NK-92 (cell line): ENCODE measurements around the gene ADNP.
"Not testable (repeated sequence)": the region's sequence is repeated elsewhere in the genome, so short reads cannot be mapped to it uniquely, and the experiment has no call there.

Source experiments
- DNase-seq: peaks from one replicate; lab custom pipeline; 2025; ENCODE audit not compliant: unreplicated experiment; lab: John Stamatoyannopoulos, UW

ADNP gene

GRCh38 chr20:50931306-50932015 is at the start of gene ADNP:
Gene ADNP (minus strand): TSS chr20:50931437. CDS start chr20:50903996, 27,441 bp downstream.
- peak; percentile 44 for DNase-seq

- no peak for DNase-seq
Observed at GRCh38 chr20:50980071-50980681, 48.9 kb upstream of the ADNP start.

- DNase-seq = not testable (repeated sequence)
Observed at GRCh38 chr20:50978533-50978932, 47.3 kb upstream of the ADNP start.

GRCh38 chr20:50977066-50978021 is 46.1 kb upstream of the ADNP start:
- no peak for DNase-seq

- DNase-seq = no peak
Observed at GRCh38 chr20:50975701-50976330, 44.6 kb upstream of the ADNP start.

- DNase-seq = no peak
Observed at GRCh38 chr20:50969912-50970311, 38.7 kb upstream of the ADNP start.

GRCh38 chr20:50969435-50969834 is 38.2 kb upstream of the ADNP start:
- no peak for DNase-seq

- no peak for DNase-seq
Observed at GRCh38 chr20:50968289-50968688, 37.1 kb upstream of the ADNP start.

GRCh38 chr20:50967586-50967985 is 36.3 kb upstream of the ADNP start:
- DNase-seq = no peak

- no peak for DNase-seq
Observed at GRCh38 chr20:50959543-50960126, 28.4 kb upstream of the ADNP start.

- DNase-seq = peak; percentile 38
Observed at GRCh38 chr20:50958615-50959542, 27.6 kb upstream of the ADNP start, which contains the start of gene MOCS3. Gene MOCS3 (plus strand): TSS chr20:50958818. CDS start chr20:50958843, 25 bp downstream.

- DNase-seq = peak; percentile 38
Observed at GRCh38 chr20:50957798-50958614, 26.8 kb upstream of the ADNP start, which contains the start of gene DPM1. Gene DPM1 (minus strand): TSS chr20:50958532. CDS start chr20:50958523, 9 bp downstream.

GRCh38 chr20:50957276-50957675 is 26.0 kb upstream of the ADNP start:
- no peak for DNase-seq

GRCh38 chr20:50953821-50954220 is 22.6 kb upstream of the ADNP start:
- DNase-seq = no peak

- DNase-seq = no peak
Observed at GRCh38 chr20:50953196-50953595, 22.0 kb upstream of the ADNP start.

GRCh38 chr20:50948132-50948785 is 17.0 kb upstream of the ADNP start:
- DNase-seq = no peak

- no peak for DNase-seq
Observed at GRCh38 chr20:50943069-50943468, 11.8 kb upstream of the ADNP start.

GRCh38 chr20:50933589-50933988 is 2.4 kb upstream of the ADNP start:
- no peak for DNase-seq
